OCI-LY1 (cell line): ENCODE data around the gene LINGO1.

ENCODE experiments used
- H2AFZ ChIP-seq: fragments of 200-600 bp; sonication (generic), shearing (Covaris generic); 2 replicates; pipeline ENCODE4 v1.6.0; 2014; ENCODE audit warnings: antibody characterized with exemption, mild to moderate bottlenecking, low read length
- H3F3A ChIP-seq: fragments of 200-600 bp; sonication (generic), shearing (Covaris generic); 2 replicates; pipeline ENCODE4 v1.6.0; 2014; ENCODE audit warnings: mild to moderate bottlenecking, antibody characterized with exemption, low read length, moderate library complexity; ENCODE audit not compliant: insufficient read depth
- H3K27ac ChIP-seq: fragments of 200-600 bp; sonication (generic); 2 replicates; pipeline ENCODE4 v1.5.1; 2014; ENCODE audit warnings: low read length, mixed run types, mild to moderate bottlenecking, low read depth; ENCODE audit not compliant: poor library complexity, severe bottlenecking
- H3K27me3 ChIP-seq: fragments of 200-600 bp; sonication (generic); 2 replicates; pipeline ENCODE4 v1.6.0; 2014; ENCODE audit warnings: antibody characterized with exemption, mild to moderate bottlenecking, low read length, moderate library complexity; ENCODE audit not compliant: insufficient read depth
- H3K36me3 ChIP-seq: fragments of 200-600 bp; sonication (generic); 2 replicates; pipeline ENCODE4 v1.6.1; 2014; ENCODE audit warnings: mild to moderate bottlenecking, antibody characterized with exemption, low read length, moderate library complexity, mixed read lengths; ENCODE audit not compliant: insufficient read depth
- H3K4me1 ChIP-seq: fragments of 200-600 bp; sonication (generic); 2 replicates; pipeline ENCODE4 v1.5.1; 2014; ENCODE audit warnings: mild to moderate bottlenecking, low read length, moderate library complexity; ENCODE audit not compliant: insufficient read depth, severe bottlenecking
- H3K4me2 ChIP-seq: fragments of 200-600 bp; sonication (generic), shearing (Covaris generic); 2 replicates; pipeline ENCODE4 v1.6.1; 2014; ENCODE audit warnings: low read length
- H3K4me3 ChIP-seq: fragments of 200-600 bp; sonication (generic); 2 replicates; pipeline ENCODE4 v1.5.1; 2014; ENCODE audit warnings: low read length, low read depth, mild to moderate bottlenecking, mixed read lengths; ENCODE audit not compliant: poor library complexity, severe bottlenecking
- H3K79me2 ChIP-seq: fragments of 200-600 bp; shearing (Covaris generic); 2 replicates; pipeline ENCODE4 v1.6.1; 2016; ENCODE audit warnings: mixed run types, low read length, mixed read lengths; ENCODE audit not compliant: insufficient read depth
- H3K9ac ChIP-seq: fragments of 200-600 bp; sonication (generic), shearing (Covaris generic); 2 replicates; pipeline ENCODE4 v1.6.1; 2014; ENCODE audit warnings: mild to moderate bottlenecking, low read length, mixed read lengths
- H3K9me2 ChIP-seq: fragments of 200-600 bp; sonication (generic), shearing (Covaris generic); 2 replicates; pipeline ENCODE4 v1.6.1; 2014; ENCODE audit warnings: low read depth, mild to moderate bottlenecking, low read length, mixed read lengths
- H3K9me3 ChIP-seq: fragments of 200-600 bp; shearing (Covaris generic); 2 replicates; pipeline ENCODE4 v1.6.1; 2014; ENCODE audit warnings: low read length, mixed read lengths
- H4K20me1 ChIP-seq: fragments of 200-600 bp; sonication (generic), shearing (Covaris generic); 2 replicates; pipeline ENCODE4 v1.6.0; 2016; ENCODE audit warnings: mild to moderate bottlenecking, low read length; ENCODE audit not compliant: insufficient read depth
- EZH2 ChIP-seq: fragments of 200-600 bp; sonication (generic), shearing (Covaris generic); IDR thresholded peaks from 2 replicates; pipeline ENCODE4 v1.8.0; 2017; ENCODE audit warnings: borderline replicate concordance, mixed run types, mild to moderate bottlenecking, antibody characterized with exemption, low read length, moderate library complexity, mixed read lengths
- TF ChIP-seq, protein P1 (sequence below): fragments of 200-600 bp; sonication (generic), shearing (Covaris generic); IDR thresholded peaks from 2 replicates; pipeline ENCODE4 v1.5.1; 2017; ENCODE audit warnings: mild to moderate bottlenecking, antibody characterized with exemption, low read length, moderate library complexity, mixed read lengths

LINGO1 gene

DNA sequence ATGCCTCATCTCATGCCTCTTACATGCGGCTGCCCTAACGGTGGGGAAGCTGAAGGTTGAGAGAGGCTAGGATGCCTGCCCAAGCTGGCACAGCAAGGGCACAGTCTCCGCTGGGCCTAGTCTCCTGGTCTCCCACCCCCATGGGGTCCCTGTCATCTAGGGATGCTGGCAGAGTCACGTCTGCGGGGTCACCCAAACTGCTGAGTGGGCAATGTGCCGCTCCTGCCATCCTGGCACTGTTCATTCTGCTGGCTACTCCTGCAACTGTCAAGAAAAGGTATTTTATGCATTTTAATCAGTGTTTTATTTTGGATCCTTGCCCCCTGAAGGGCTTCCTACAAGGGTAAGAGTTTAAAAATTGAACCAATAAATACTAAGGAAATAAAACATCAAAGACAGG lies 12.8 kb downstream of the LINGO1 start:
- H2AFZ ChIP-seq = no peak overlapping the region
- no peaks in the 10 kb centered on the region for H3K27me3 ChIP-seq
- no peak overlapping the region for H3K27ac ChIP-seq
- no peaks in the 10 kb centered on the region for H3F3A ChIP-seq
- no peak overlapping the region for H3K9ac ChIP-seq
- H3K9me3 ChIP-seq = no peaks in the 10 kb centered on the region
- TF ChIP-seq, protein P1, sequence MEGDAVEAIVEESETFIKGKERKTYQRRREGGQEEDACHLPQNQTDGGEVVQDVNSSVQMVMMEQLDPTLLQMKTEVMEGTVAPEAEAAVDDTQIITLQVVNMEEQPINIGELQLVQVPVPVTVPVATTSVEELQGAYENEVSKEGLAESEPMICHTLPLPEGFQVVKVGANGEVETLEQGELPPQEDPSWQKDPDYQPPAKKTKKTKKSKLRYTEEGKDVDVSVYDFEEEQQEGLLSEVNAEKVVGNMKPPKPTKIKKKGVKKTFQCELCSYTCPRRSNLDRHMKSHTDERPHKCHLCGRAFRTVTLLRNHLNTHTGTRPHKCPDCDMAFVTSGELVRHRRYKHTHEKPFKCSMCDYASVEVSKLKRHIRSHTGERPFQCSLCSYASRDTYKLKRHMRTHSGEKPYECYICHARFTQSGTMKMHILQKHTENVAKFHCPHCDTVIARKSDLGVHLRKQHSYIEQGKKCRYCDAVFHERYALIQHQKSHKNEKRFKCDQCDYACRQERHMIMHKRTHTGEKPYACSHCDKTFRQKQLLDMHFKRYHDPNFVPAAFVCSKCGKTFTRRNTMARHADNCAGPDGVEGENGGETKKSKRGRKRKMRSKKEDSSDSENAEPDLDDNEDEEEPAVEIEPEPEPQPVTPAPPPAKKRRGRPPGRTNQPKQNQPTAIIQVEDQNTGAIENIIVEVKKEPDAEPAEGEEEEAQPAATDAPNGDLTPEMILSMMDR = no peak
- TF ChIP-seq EZH2 = no peak
- H3K79me2 ChIP-seq = no peaks in the 10 kb centered on the region
- no peaks in the 10 kb centered on the region for H4K20me1 ChIP-seq
- no peaks in the 10 kb centered on the region for H3K36me3 ChIP-seq
- no peaks in the 10 kb centered on the region for H3K4me1 ChIP-seq
- H3K4me3 ChIP-seq = no peak overlapping the region
- no peak overlapping the region for H3K4me2 ChIP-seq
- no peaks in the 10 kb centered on the region for H3K9me2 ChIP-seq

GRCh38 chr15:77617476-77618230 lies 15.1 kb downstream of the LINGO1 start:
- Histone ChIP-seq H4K20me1 (no peaks in the 10 kb centered on the region), H3K27ac (no peak overlapping the region), H2AFZ (no peak overlapping the region), H3K9me3 (no peaks in the 10 kb centered on the region), H3K9ac (no peak overlapping the region), H3K4me3 (no peak overlapping the region), H3K27me3 (no peaks in the 10 kb centered on the region), H3K36me3 (no peaks in the 10 kb centered on the region), H3K4me1 (no peaks in the 10 kb centered on the region), H3F3A (no peaks in the 10 kb centered on the region), H3K79me2 (no peaks in the 10 kb centered on the region), H3K4me2 (no peak overlapping the region), H3K9me2 (no peaks in the 10 kb centered on the region)
- TF ChIP-seq, protein P1 = peak; percentile 67
- TF ChIP-seq EZH2 = no peak

GRCh38 chr15:77616072-77616471 lies 16.6 kb downstream of the LINGO1 start:
- H4K20me1 ChIP-seq = no peaks in the 10 kb centered on the region
- TF ChIP-seq, protein P1 = no peak
- TF ChIP-seq EZH2 = no peak
- no peaks in the 10 kb centered on the region for H3K9me3 ChIP-seq
- no peaks in the 10 kb centered on the region for H3K9me2 ChIP-seq
- H3K9ac ChIP-seq = no peak overlapping the region
- no peak overlapping the region for H3K4me2 ChIP-seq
- H3K79me2 ChIP-seq = no peaks in the 10 kb centered on the region
- H3K27me3 ChIP-seq = no peaks in the 10 kb centered on the region
- H2AFZ ChIP-seq = no peak overlapping the region
- H3K4me1 ChIP-seq = no peaks in the 10 kb centered on the region
- no peak overlapping the region for H3K27ac ChIP-seq
- no peaks in the 10 kb centered on the region for H3K36me3 ChIP-seq
- no peak overlapping the region for H3K4me3 ChIP-seq
- no peaks in the 10 kb centered on the region for H3F3A ChIP-seq
